B cell (primary cell): ENCODE results near the gene VENTX. TPM values are rescaled to one million over a fixed set of nuclear protein-coding genes. Genes with fewer than 3 reads are reported as not detected.

Experiments
- ATAC-seq: fragments of 200-7000 bp; cut with Tn5 transposase; one replicate; pipeline ENCODE4 v1.10.0; 2021; ENCODE audit warnings: low read depth, mild to moderate bottlenecking, moderate number of reproducible peaks, moderate library complexity
- CTCF ChIA-PET: fragments of 350-600 bp; sonication (Branson Sonifier 250); formaldehyde crosslinking; loops from one replicate; lab custom pipeline; 2021; ENCODE audit warnings: antibody characterized with exemption, inconsistent platforms; lab: Charles Lee
- POLR2A ChIA-PET: fragments of 350-600 bp; sonication (Branson Sonifier 250); formaldehyde crosslinking; loops from one replicate; lab custom pipeline; 2021; ENCODE audit warnings: antibody characterized with exemption; lab: Charles Lee
- DNase-seq: peaks from one replicate; pipeline ENCODE4 v3.0.0; 2013
- H2AFZ ChIP-seq: 2 replicates; pipeline ENCODE4 v1.6.1; 2012; ENCODE audit warnings: mild to moderate bottlenecking, low read depth, low read length; ENCODE audit not compliant: insufficient read depth, poor library complexity, severe bottlenecking
- H3K27ac ChIP-seq, 2 donors: 1 replicate in 1 of 2; 2 replicates in 1 of 2; pipeline ENCODE4 v1.5.1; 2012 to 2013; ENCODE audit warnings: low read length in 2 of 2, mild to moderate bottlenecking in 2 of 2, moderate library complexity in 1 of 2
- H3K27me3 ChIP-seq, 4 experiments: fragments of 200-600 bp in 1 of 4; sonication (generic) in 1 of 4; replicated peaks in 1 of 4; 1 replicate in 2 of 4; 2 replicates in 2 of 4; pipeline versions ENCODE4 v1.6.1 to v1.7.0; 2013 to 2016; ENCODE audit warnings: low read length in 3 of 4, mild to moderate bottlenecking in 2 of 4, mixed read lengths in 1 of 4, moderate library complexity in 1 of 4; ENCODE audit not compliant: insufficient read depth in 4 of 4, control insufficient read depth in 3 of 4; ENCODE audit errors: control extremely low read depth in 1 of 4
- H3K36me3 ChIP-seq, 2 experiments: replicated peaks in 1 of 2; 1 replicate in 1 of 2; 2 replicates in 1 of 2; pipeline versions ENCODE4 v1.6.1 to v1.7.1; 2013; ENCODE audit warnings: low read length in 1 of 2; ENCODE audit not compliant: insufficient read depth in 2 of 2, control insufficient read depth in 1 of 2; ENCODE audit errors: control extremely low read depth in 1 of 2, extremely low read depth in 1 of 2
- H3K4me1 ChIP-seq, 2 donors: fragments of 200-600 bp in 1 of 2; sonication (generic) in 1 of 2; 1 replicate in 1 of 2; 2 replicates in 1 of 2; pipeline versions ENCODE4 v1.5.1 to v1.6.1; 2013 to 2017; ENCODE audit warnings: low read length in 2 of 2; ENCODE audit not compliant: control insufficient read depth in 2 of 2, insufficient read depth in 2 of 2
- H3K4me2 ChIP-seq: replicated peaks from 2 replicates; pipeline ENCODE3; 2012; ENCODE audit warnings: mild to moderate bottlenecking, low read depth, low read length; ENCODE audit not compliant: poor library complexity, severe bottlenecking
- H3K4me3 ChIP-seq, 5 experiments: fragments of 200-600 bp in 1 of 5; sonication (generic) in 1 of 5; 1 replicate in 3 of 5; 2 replicates in 2 of 5; pipeline versions ENCODE4 v1.5.1 to v1.7.0; 2011 to 2016; ENCODE audit warnings: low read length in 4 of 5, mild to moderate bottlenecking in 4 of 5, low read depth in 2 of 5, control low read depth in 1 of 5, moderate library complexity in 1 of 5; ENCODE audit not compliant: insufficient read depth in 1 of 5; ENCODE audit errors: control extremely low read depth in 1 of 5, extremely low read depth in 1 of 5
- H3K79me2 ChIP-seq: fragments of 200-600 bp; sonication (generic); one replicate; pipeline ENCODE4 v1.6.0; 2016; ENCODE audit warnings: low read length; ENCODE audit not compliant: control insufficient read depth, insufficient read depth
- H3K9ac ChIP-seq: fragments of 200-600 bp; sonication (generic); 2 replicates; pipeline ENCODE4 v1.6.1; 2017; ENCODE audit warnings: mild to moderate bottlenecking, low read length, moderate library complexity
- H3K9me3 ChIP-seq, 3 donors: one replicate each; pipeline versions ENCODE4 v1.6.1 to v1.7.1; 2013; ENCODE audit warnings: low read length in 2 of 3; ENCODE audit not compliant: control insufficient read depth in 2 of 3, insufficient read depth in 1 of 3; ENCODE audit errors: control extremely low read depth in 1 of 3
- H4K20me1 ChIP-seq: 2 replicates; pipeline ENCODE4 v1.6.0; 2012; ENCODE audit warnings: mild to moderate bottlenecking, low read length; ENCODE audit not compliant: insufficient read depth, control insufficient read depth, poor library complexity, severe bottlenecking
- H3K27ac Mint-ChIP-seq: one replicate; pipeline ENCODE4 v1.8.0; 2021; ENCODE audit warnings: mixed read lengths
- H3K27me3 Mint-ChIP-seq: one replicate; pipeline ENCODE4 v1.8.0; 2021; ENCODE audit warnings: mixed read lengths
- H3K4me1 Mint-ChIP-seq: one replicate; pipeline ENCODE4 v1.8.0; 2021; ENCODE audit warnings: mixed read lengths
- H3K4me3 Mint-ChIP-seq: one replicate; pipeline ENCODE4 v1.8.0; 2021; ENCODE audit warnings: mixed read lengths
- H3K9me3 Mint-ChIP-seq: one replicate; pipeline ENCODE4 v1.8.0; 2022; ENCODE audit warnings: mixed read lengths; ENCODE audit not compliant: insufficient read depth
- CTCF ChIP-seq: fragments of 200-600 bp; IDR thresholded peaks from one replicate; pipeline ENCODE4 v1.8.0; 2022; ENCODE audit warnings: antibody characterized with exemption, mild to moderate bottlenecking
- EZH2 ChIP-seq: IDR thresholded peaks from 2 replicates; pipeline ENCODE4 v1.6.1; 2012; ENCODE audit warnings: borderline replicate concordance, low read depth, mild to moderate bottlenecking, moderate library complexity, low read length; ENCODE audit not compliant: insufficient read depth, poor library complexity, severe bottlenecking
- WGBS: methylation state at CpG from one replicate; pipeline ENCODE4 v1.1.5; 2013; ENCODE audit warnings: missing lambda C conversion rate; ENCODE audit not compliant: insufficient coverage; 5-methylcytosine and 5-hydroxymethylcytosine counted together
- intact Hi-C: fragments of 100-400 bp; cut with micrococcal nuclease; formaldehyde crosslinking; loops from one replicate; pipeline ENCODE4 v1.10.0; 2022
- polyA plus RNA-seq: library from polyadenylated mRNA; depleted of rRNA; stranded (reverse); fragments of >200 nt; gene quantifications from 2 replicates; pipeline ENCODE4 v1.2.3, GENCODE V29; 2012
- total RNA-seq, 2 donors: library from RNA; stranded (reverse); fragments of 120-200 nt in 1 of 2; gene quantifications; 1 replicate in 1 of 2; 2 replicates in 1 of 2; pipeline versions ENCODE4 v1.2.3 to v1.2.4, GENCODE V29; 2013 to 2022

The VENTX gene
- total and polyA plus RNA-seq, 2 donors (not counting 1 experiment from before 2014, with no cell fraction given), result 0.82 TPM; not detected in 1

- WGBS, result 52% methylated on average over 23 of the region's 23 CpGs
- Histone ChIP-seq H3K79me2 (no peaks in the 10 kb centered on the region), H2AFZ (no peak overlapping the region), H3K27me3 (peaks cover 0 to 48% (median 21%) of the 10 kb centered on the region in 4 experiments), H3K4me1 (peaks cover 19 to 20% of the 10 kb centered on the region in 2 donors), H3K4me3 (no peak overlapping the region), H3K36me3 (no peaks in the 10 kb centered on the region), H3K27ac (no peak overlapping the region), H3K4me2 (peak overlapping the region; percentile 35), H3K9ac (no peak overlapping the region), H3K9me3 (peaks cover 0 to 16% (median 0%) of the 10 kb centered on the region in 3 donors), H4K20me1 (no peaks in the 10 kb centered on the region)
- no peak overlapping the region for H3K27ac Mint-ChIP-seq
- no peaks in the 10 kb centered on the region for H3K9me3 Mint-ChIP-seq
- POLR2A ChIA-PET, result no interaction called here
- H3K4me3 Mint-ChIP-seq, result peak overlapping the region; percentile 13
- DNase-seq (no peak), ATAC-seq (no peak)
- intact Hi-C loops, result no loop called here
- H3K4me1 Mint-ChIP-seq, result peaks cover 17% of the 10 kb centered on the region
- peaks cover 43% of the 10 kb centered on the region for H3K27me3 Mint-ChIP-seq
- no peak for TF ChIP-seq CTCF
- no peak for TF ChIP-seq EZH2
- CTCF ChIA-PET, result interaction anchor here (1.9 kb wide), 1 partner anchor 32 kb away, joined by 6 read pairs; no protein-coding TSS in a partner anchor
Measured at GRCh38 chr10:133225707-133226191, 11.9 kb upstream of the VENTX start.

GRCh38 chr10:133226251-133226808 is 11.3 kb upstream of the VENTX start:
- H3K4me2 ChIP-seq, result peak overlapping the region; percentile 35
- Mint-ChIP-seq H3K9me3 (no peaks in the 10 kb centered on the region), H3K27me3 (peaks cover 38% of the 10 kb centered on the region), H3K4me3 (peak overlapping the region; percentile 29), H3K27ac (no peak overlapping the region), H3K4me1 (peaks cover 17% of the 10 kb centered on the region)
- intact Hi-C loops, result no loop called here
- 36% methylated on average over 30 of the region's 30 CpGs for WGBS
- TF ChIP-seq EZH2 (no peak), CTCF (no peak)
- no peaks in the 10 kb centered on the region for H4K20me1 ChIP-seq
- ATAC-seq, result no peak
- no peaks in the 10 kb centered on the region for H3K79me2 ChIP-seq
- no peak overlapping the region for H3K4me3 ChIP-seq
- H3K4me1 ChIP-seq, result peaks cover 22% of the 10 kb centered on the region in 2 donors
- peaks cover 0 to 49% (median 22%) of the 10 kb centered on the region in 4 experiments for H3K27me3 ChIP-seq
- H3K9ac ChIP-seq, result no peak overlapping the region
- H3K36me3 ChIP-seq, result no peaks in the 10 kb centered on the region
- ChIA-PET POLR2A (no interaction called here), CTCF (interaction anchor here (1.9 kb wide), 1 partner anchor 31 kb away, joined by 6 read pairs; no protein-coding TSS in a partner anchor)
- no peak overlapping the region for H2AFZ ChIP-seq
- peaks cover 0 to 19% (median 0%) of the 10 kb centered on the region in 3 donors for H3K9me3 ChIP-seq
- DNase-seq, result no peak
- H3K27ac ChIP-seq, result no peak overlapping the region
